NAMALWA (cell line): ENCODE data around the gene IP6K3.
A peak's percentile ranks its signal among the peaks of the same experiment; 100 is the strongest.

ENCODE experiments used
- DNase-seq: peaks from one replicate; pipeline ENCODE4 v3.0.0-alpha.2; 2015; ENCODE audit warnings: low spot score

The IP6K3 gene, protein sequence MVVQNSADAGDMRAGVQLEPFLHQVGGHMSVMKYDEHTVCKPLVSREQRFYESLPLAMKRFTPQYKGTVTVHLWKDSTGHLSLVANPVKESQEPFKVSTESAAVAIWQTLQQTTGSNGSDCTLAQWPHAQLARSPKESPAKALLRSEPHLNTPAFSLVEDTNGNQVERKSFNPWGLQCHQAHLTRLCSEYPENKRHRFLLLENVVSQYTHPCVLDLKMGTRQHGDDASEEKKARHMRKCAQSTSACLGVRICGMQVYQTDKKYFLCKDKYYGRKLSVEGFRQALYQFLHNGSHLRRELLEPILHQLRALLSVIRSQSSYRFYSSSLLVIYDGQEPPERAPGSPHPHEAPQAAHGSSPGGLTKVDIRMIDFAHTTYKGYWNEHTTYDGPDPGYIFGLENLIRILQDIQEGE

GRCh38 chr6:33746651-33747100 lies at the start of gene IP6K3:
Gene IP6K3 (minus strand): TSS chr6:33746905. CDS start chr6:33735476, 11,429 bp downstream.
- DNase-seq, result no peak

DNA sequence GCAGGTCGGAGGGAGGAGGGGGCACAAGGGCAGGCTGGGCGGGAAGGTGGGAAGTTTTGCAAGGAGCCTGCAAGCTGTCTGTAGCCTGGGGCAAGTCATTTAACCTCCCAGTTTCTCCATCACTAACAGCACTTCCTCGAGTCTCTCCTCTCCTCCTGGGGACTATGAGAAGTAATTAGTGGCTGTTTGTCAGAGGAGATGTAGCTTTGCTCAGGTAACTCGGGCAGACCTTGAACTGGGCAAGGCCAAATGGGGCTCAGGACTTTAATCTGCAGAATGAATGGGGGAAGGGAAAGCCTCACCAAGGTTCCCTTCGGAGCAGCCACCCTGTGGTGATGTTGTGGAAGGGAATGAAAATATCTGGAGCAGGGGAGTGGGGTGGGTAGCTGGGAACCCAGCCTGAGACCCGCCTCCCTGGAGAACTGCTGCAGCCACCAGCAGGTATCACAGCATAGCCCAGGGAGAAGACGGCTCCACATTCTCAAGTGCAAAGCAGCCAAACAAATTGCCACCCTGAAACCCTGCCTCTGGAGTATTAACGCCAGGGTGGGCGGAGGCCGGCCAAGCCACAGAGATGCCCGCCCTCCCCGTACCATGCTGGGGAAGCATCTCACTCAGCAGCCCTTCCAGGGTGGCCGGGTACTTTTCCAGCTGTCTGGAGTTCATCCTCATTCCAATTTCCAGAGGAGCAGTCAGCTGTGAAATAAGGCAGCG lies 48.4 kb upstream of the IP6K3 start:
- no peak for DNase-seq

DNA sequence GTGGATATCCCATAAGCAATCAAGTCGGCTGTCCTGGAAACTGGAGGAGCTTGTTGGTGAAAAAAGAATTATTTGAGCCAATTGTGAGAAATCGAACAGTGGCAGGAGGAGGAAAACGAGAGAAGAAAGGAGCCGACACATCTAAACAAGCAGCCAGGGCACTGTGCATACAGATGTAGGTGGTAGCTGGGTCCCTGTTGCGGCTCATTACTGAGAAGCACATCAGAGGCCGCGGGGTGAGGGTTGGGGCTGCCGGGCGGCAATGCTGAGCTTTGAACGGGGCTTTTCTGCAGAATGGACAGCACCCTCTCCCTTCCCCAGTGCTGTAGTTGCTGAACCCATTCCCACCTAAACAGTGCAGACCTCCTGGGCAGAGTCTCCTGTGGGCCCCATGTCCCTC lies 46.3 kb upstream of the IP6K3 start:
- DNase-seq, result no peak

DNA sequence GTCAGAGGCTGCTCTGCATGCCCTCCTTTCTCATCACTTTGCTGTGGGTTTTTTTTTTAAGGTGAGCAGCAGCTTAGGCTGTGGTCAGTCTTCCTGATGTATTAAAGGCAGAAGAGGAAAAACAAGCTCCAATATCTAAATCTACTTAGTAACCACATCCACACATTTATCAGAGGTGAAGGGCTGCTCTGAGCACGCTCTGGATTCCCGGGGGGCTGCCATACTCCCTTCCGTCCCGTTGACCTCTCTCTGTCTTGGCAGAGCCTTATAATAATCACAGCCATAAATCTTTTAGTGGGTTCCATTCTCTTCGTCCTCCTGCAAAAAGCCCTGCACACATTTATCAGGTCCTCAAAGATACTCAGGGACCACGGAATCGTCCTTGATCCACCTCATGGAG lies 44.9 kb upstream of the IP6K3 start:
- no peak for DNase-seq

- DNase-seq, result no peak
Observed at GRCh38 chr6:33790910-33791309, 44.2 kb upstream of the IP6K3 start.

- DNase-seq, result no peak
Observed at GRCh38 chr6:33790379-33790778, 43.7 kb upstream of the IP6K3 start.

DNA sequence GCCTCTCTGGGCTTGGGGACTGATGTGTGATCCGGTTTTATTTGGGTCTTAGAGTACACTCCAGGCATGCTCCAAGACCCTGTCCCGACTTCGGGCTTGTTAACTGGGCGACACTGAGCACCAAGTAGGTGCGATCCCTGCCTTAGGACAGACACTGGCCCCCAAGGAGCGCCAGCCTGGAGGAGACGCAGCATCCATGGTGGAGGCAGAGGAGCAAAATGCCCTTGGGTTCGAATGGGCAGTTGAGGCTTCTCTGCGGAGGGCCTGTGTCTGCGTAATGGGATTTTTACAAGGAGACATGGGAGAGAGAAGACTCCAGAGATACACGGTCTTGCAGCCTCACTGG lies 42.8 kb upstream of the IP6K3 start:
- DNase-seq, result no peak

- peak; percentile 91 for DNase-seq
Observed at GRCh38 chr6:33788694-33789549, 42.2 kb upstream of the IP6K3 start, which contains the start of gene LEMD2. Gene LEMD2 (minus strand): TSS chr6:33789130. CDS start chr6:33789116, 14 bp downstream.

- peak; percentile 75 for DNase-seq
Observed at GRCh38 chr6:33787954-33788693, 41.4 kb upstream of the IP6K3 start.

DNA sequence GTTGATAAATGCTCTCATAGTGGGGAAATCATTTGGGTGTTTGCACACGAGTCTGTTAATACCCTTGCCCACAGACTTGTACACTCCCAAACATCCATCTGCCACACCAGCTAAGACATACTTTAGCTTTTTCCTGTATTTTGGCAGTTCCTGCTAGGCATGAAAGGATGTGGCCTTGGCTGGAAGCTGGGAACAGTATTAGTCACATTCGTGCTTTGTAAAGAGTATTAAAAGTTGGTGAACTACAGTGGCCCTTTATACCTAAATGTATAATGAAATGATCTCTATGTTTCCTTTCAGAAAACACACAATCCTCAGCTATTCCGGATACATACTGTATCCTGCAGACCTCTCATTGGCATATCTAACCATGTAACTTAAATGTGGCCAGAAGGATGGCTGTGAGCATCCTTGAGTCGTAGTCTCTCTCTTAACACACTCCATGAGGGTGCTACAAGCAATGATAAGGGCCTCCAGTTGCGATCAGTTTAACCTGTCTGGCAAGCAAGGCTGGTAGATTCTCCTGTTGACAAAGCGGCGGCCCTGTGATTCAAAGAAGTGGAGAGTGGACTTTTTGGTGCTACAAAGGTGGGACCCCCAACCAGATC lies 40.7 kb upstream of the IP6K3 start:
- DNase-seq, result no peak

DNA sequence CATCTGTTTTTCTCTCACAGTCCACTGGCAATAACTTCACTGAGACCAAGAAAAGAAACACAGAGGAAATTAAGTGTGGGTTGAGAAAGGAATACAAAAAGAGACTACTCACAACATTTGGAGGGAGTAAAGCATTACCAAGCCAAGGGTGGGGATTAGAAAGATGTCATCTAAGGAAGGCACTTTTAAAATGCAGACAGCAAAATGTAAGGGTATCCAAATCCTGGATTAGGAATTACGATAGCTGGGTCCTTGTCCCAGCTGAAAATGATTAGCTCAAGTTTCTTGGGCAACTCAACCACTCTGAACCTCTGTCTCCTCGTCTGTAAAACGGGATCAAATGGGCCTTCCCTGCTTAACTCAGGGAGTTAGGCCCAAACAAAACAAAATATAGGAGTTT lies 40.0 kb upstream of the IP6K3 start:
- no peak for DNase-seq

- DNase-seq, result no peak
Observed at GRCh38 chr6:33785778-33786177, 39.1 kb upstream of the IP6K3 start.

- no peak for DNase-seq
Observed at GRCh38 chr6:33784787-33785186, 38.1 kb upstream of the IP6K3 start.

DNA sequence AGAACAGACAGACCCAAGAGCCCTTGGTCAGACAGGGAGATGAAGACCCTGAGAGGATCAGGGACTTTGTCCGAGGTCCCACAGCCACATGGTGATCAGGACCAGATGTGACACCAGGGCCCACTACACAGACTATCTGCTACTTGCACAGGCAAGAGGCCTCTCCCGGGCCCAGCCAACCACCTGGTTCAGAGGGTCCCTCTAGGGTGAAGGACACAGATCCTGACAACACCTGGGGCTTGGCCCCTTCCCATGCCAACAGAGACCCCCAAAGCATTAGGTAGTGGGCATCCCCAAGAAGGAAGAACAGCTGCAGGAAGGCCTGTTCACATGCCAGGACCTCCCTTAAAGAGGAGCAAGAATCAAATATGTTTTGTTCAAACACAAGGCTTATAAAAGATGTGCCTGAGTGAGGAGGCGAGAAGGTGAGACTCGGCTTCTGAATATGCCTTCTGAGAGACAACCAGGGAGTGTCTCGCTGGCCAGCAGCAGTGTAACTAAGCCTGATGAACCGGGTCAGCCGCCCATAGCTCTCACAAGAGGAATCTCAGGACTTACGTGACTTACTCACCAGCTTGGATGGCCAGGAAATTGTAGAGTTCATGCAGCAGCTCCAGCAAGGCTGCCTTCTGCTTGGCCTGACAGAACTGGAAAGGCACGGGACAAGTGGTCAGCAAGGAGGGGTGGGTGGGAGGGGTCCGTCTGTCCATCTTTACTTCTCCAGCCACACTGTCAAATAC lies 37.2 kb upstream of the IP6K3 start:
- DNase-seq, result no peak

GRCh38 chr6:33782561-33782960 lies 35.9 kb upstream of the IP6K3 start:
- no peak for DNase-seq

- no peak for DNase-seq
Observed at GRCh38 chr6:33781131-33781975, 34.6 kb upstream of the IP6K3 start.

GRCh38 chr6:33779895-33780294 lies 33.2 kb upstream of the IP6K3 start:
- no peak for DNase-seq

GRCh38 chr6:33779290-33779689 lies 32.6 kb upstream of the IP6K3 start:
- DNase-seq, result no peak

DNA sequence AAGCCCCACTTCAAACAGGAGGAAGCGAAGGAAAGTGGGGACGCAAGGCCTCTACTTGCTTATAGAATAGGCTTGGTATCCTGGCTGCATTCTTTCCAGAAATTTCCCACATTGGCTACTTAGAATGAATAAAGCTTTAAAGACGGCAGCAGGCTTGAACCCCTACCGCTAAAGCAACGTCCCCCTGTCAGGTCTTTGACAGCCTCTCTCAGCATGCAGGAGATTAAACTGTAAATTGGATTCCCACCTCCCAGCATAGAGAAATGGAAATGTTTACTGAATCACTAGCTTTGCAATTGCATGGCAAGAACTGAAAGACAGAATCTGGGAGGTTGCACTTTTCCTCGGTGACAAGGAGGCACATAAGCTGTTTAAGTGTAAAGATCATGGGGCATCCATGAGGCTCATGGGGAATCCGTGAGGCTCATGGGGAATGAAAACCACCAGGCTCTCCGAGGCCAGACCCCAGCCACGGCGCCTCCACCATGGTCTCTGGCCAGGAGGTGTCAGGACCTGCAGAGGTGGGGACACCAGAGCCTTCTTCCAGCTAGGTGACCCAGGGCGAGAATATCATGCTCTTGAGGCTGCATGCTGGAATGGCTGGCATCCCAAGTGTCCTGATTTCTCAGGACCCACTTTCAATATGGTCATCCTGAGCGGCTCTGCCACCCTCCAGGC lies 31.9 kb upstream of the IP6K3 start:
- no peak for DNase-seq
